GM19467 (cell line): ENCODE data around the gene CA10.

Experiments used
- ATAC-seq: cut with Tn5 transposase; IDR thresholded peaks from one replicate; pipeline ENCODE4 v1.9.1; 2021; ENCODE audit warnings: mild to moderate bottlenecking, moderate library complexity; ENCODE audit not compliant: unreplicated experiment

CA10 gene

GRCh38 chr17:51820766-51821165 is 337.7 kb downstream of the CA10 start:
- no peak for ATAC-seq

DNA sequence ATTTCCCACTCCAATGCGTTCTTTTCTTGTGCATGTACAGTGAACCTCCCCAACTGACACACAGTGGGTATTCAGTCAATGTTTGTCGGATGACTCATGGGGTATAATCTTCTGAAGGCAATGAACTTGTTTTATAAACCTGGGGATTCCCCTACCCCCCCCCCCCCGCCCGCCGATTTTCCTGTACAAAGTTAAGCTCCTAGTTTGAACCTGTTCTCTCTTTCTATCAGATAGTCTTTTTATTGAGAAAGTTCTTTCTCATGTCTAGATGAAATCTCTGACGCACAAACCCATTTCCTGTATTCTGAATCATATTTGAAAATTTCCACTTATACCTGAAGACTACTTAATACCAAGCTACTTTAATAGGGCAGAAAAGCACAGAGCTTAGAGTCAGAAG is 338.3 kb downstream of the CA10 start:
- no peak for ATAC-seq

DNA sequence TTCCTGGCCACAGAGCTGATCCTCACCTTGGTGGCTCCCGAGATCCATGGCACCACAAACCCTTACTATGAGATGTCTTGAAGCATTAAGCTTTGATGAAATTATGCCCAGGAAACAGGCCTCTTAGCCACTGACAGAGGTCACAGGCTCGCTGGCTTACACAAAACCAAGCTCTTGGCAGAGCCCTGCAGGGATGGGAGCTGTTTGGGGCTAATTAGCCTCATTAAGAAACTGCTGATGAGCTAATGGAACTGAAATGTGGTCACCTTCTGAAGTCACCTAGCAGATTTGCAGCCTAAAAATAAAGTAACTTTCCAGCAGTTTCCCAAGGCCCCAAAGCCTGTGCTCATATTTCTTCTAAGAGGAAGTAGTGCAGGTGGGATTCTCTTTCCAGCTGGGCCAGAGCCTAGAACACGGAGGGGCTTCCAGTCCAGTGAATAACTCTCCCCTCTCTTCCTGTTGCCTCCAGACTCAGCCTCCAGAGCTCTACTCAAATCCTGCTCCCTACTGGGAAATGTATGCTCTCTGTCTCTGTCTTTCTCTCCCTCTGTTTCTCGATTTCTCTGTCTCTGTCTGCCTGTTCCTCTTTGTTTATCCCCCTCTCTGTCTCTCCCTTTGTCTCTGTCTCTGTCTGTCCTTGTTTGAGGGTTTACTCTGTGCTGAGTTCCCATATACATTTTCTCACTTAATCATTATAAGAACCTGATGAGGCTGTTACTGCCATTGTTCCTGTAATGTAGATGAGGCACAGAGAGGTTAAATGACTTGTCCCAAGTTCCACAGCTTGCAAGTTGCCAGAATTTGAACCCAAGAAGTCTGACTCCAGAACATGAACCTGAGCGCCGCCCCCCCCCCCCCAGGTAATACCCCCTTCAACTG is 338.9 kb downstream of the CA10 start:
- no peak for ATAC-seq

DNA sequence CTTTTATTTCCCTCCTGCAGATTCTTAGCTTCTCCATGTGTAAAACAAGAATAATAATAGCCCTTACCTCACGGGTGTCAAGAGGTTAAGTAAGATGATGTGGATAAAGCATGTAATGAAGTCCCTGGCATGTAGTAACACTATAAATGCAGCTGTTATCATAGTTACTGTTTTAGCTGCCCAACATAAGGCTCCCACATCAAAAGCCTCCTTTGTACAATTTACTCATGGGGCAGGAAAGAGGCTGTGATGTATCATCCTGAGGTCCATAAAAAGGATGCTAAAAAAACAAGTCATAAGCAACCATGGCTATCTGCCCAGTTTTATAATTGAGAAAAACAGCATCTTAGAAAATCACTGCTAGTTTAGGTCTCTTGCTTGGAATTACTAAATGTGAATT is 339.7 kb downstream of the CA10 start:
- no peak for ATAC-seq

- no peak for ATAC-seq
Observed at GRCh38 chr17:51817955-51818354, 340.6 kb downstream of the CA10 start.

DNA sequence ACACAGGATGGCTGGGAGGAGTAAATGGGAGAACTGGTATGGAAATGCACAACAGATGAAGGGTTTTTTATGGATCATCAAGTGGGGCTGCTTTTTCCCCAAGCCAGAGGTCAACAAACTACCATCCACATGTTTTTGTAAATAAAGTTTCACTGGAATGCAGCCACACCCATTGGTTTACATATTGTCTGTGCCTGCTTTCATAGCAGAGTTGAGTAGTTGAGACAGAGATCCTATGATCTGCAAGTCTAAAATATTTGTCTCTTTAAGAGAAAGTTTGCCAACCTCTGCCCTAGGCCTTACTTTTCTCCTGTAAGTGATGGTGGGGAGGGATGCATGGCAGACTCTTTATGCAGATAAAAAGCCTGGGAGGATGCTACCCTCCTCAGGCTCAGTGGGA is 341.4 kb downstream of the CA10 start:
- ATAC-seq, result no peak

DNA sequence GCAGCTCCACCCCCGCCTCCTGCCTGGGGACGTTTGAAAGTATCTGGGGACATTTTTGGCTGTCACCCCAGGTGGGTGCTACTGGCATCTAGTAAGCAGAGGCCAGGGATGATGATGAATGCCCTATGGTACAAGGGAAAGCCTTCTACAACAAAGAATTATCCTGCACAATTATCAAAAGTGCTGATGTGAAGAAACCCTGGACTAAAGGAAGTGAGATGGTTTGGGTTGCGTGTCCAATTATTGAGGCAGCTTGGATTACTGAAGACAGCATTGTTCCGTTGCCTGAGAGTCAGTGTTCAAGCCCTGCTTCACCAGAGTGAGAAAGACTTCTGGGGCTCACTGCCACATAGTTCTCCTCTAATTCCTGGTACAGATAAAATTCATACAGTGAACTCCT is 343.4 kb downstream of the CA10 start:
- ATAC-seq, result no peak

- no peak for ATAC-seq
Observed at GRCh38 chr17:51814521-51814920, 344.0 kb downstream of the CA10 start.

GRCh38 chr17:51813784-51814174 is 344.7 kb downstream of the CA10 start:
- no peak for ATAC-seq

DNA sequence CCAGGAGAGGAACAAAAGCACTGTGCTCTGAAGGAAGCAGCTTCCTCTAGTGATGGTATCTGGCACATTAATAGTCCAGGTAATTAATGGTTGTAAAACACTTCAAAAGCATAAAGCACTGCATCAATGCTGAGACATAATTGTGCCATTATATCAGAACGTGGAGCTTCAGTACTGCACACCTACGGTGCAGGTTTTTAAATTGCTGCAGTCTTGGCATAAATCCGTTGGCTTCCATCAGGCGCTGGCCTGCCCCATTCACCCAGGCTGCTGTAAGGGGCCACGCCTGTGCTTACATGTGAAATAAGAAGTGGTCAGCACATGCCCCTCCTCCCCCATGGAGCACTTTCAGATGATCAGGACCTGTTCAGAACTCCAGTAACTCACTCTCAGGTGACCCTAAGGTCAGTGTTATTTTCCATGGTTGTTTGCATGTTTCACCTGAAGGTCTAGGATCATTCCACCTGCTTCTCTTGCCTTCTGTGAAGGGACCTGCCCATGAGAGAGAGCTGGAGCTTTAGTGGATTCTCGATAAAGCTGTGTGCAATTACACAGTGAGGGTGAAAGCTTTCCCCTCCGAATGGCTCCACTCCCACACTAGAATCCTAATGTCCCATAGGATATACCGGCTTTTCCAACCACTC is 345.3 kb downstream of the CA10 start:
- ATAC-seq, result no peak

- ATAC-seq, result no peak
Observed at GRCh38 chr17:51807460-51807859, 351.1 kb downstream of the CA10 start.

- no peak for ATAC-seq
Observed at GRCh38 chr17:51805765-51806164, 352.7 kb downstream of the CA10 start.

GRCh38 chr17:51805185-51805584 is 353.3 kb downstream of the CA10 start:
- no peak for ATAC-seq

- ATAC-seq, result no peak
Observed at GRCh38 chr17:51803161-51803560, 355.4 kb downstream of the CA10 start.

DNA sequence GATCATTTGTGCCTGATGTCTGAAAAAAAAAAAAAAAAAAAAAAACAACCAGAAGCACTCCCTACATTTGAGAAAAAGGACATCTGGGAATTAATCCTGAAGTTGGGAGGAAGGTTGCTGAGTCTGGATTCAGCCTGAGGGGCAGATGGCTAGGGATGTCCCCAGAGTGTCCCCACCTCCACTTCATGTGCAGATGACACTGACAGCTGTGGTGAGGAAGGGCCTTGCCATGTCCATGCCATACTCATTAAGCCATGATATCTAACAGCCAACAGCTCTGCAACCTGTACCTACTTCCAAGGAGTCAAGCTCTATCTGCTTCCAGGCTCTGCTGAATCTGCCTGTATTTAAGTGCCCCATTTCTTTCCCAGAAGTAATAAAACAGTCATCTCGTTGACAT is 356.0 kb downstream of the CA10 start:
- no peak for ATAC-seq

GRCh38 chr17:51801626-51802025 is 356.9 kb downstream of the CA10 start:
- ATAC-seq, result no peak

- no peak for ATAC-seq
Observed at GRCh38 chr17:51799981-51800380, 358.5 kb downstream of the CA10 start.

GRCh38 chr17:51799240-51799639 is 359.3 kb downstream of the CA10 start:
- ATAC-seq, result no peak

GRCh38 chr17:51797150-51797549 is 361.4 kb downstream of the CA10 start:
- ATAC-seq, result no peak

- ATAC-seq, result no peak
Observed at GRCh38 chr17:51796026-51796425, 362.5 kb downstream of the CA10 start.

DNA sequence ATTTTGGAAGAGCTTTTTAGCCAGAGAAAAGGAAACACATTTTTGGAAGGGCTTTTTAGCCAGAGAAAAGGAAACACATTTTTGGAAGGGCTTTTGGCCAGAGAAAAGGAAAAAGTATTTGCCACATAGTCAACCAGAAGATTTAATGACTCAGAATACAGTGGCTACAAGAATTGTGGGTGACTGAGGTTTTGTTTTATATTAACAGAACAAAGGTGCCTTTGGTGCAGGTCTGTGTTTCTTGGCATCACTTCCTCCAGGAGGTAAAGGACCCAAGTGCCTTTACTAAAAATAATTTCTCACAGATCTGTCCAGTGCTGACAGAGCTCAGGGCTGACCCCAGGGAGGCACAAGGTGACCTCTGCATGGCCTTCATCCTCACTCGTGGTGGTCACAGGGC is 363.1 kb downstream of the CA10 start:
- no peak for ATAC-seq

DNA sequence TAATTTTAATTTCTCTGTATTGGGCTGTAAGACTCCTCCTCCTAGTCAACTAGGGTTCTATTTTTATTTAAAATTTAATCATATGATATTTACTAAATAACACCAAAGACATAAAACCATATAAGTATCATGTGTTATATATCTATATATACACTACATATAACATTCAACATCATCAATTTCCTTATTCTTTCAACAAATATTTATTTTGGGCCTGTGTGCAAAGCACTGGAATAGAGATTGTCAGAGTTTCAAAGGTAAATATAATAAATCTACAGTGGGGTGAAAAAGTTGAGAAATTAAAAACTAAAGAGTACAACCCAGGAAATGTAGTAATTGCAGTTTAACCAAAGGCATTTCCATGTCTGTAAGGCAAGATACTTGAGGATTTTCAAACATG is 364.0 kb downstream of the CA10 start:
- ATAC-seq, result no peak

DNA sequence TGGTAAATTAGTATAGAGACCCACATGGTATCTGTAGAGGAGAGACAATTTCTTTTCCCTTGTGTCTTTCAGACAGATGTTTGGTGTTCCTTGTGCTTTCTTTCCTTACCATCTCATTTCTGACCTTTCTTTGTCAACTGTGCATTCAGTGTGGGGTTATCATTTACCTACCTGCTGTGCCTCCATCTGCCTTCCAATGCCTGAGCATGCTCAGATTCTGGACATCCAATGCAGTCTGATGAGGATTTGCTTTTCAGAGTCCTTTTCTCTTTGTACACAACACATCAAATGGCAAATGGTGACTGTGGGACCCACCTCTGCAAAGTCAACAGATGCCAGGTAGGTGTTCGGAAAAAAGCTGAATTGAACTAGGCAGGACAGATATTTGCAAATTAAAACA is 364.8 kb downstream of the CA10 start:
- no peak for ATAC-seq
